Activated naive CD8-positive, alpha-beta T cell treated with anti-CD3 and anti-CD28 coated beads for 36 hours (primary cell): ENCODE data around the gene VCAN. TPM values are rescaled to one million over a fixed set of nuclear protein-coding genes. Genes with fewer than 3 reads are reported as not detected.

Source experiments
- DNase-seq: peaks from one replicate; pipeline ENCODE4 v3.0.0; 2021
- H3K27ac Mint-ChIP-seq: one replicate; pipeline ENCODE4 v1.8.0; 2022; ENCODE audit warnings: mild to moderate bottlenecking, moderate library complexity, mixed read lengths
- H3K27me3 Mint-ChIP-seq: one replicate; pipeline ENCODE4 v1.8.0; 2022; ENCODE audit warnings: mild to moderate bottlenecking, mixed read lengths
- H3K36me3 Mint-ChIP-seq: one replicate; pipeline ENCODE4 v1.8.0; 2021; ENCODE audit warnings: mild to moderate bottlenecking, mixed read lengths
- H3K4me1 Mint-ChIP-seq: one replicate; pipeline ENCODE4 v1.8.0; 2021; ENCODE audit warnings: mixed read lengths
- H3K4me3 Mint-ChIP-seq: one replicate; pipeline ENCODE4 v1.8.0; 2022; ENCODE audit warnings: mild to moderate bottlenecking, moderate library complexity, mixed read lengths
- H3K9me3 Mint-ChIP-seq: one replicate; pipeline ENCODE4 v1.8.0; 2022; ENCODE audit warnings: mixed read lengths
- total RNA-seq, 2 experiments: library from RNA; stranded (reverse); gene quantifications; one replicate each; pipeline ENCODE4 v1.2.3, GENCODE V29; 2021

VCAN gene
- total RNA-seq, 2 experiments from 2014 or later, result not detected

GRCh38 chr5:83507431-83507830 is 35.9 kb downstream of the VCAN start:
- Mint-ChIP-seq H3K27me3 (peaks cover 16% of the 10 kb centered on the region), H3K4me3 (no peak overlapping the region), H3K27ac (no peak overlapping the region), H3K4me1 (peaks cover 5% of the 10 kb centered on the region), H3K9me3 (peaks cover 6% of the 10 kb centered on the region), H3K36me3 (no peaks in the 10 kb centered on the region)
- DNase-seq, result no peak

- no peak for DNase-seq
- peaks cover 6% of the 10 kb centered on the region for H3K9me3 Mint-ChIP-seq
- H3K27ac Mint-ChIP-seq, result no peak overlapping the region
- peaks cover 5% of the 10 kb centered on the region for H3K4me1 Mint-ChIP-seq
- no peak overlapping the region for H3K4me3 Mint-ChIP-seq
- H3K36me3 Mint-ChIP-seq, result no peaks in the 10 kb centered on the region
- H3K27me3 Mint-ChIP-seq, result peaks cover 10% of the 10 kb centered on the region
These were observed 38.0 kb downstream of the VCAN start for GRCh38 chr5:83509540-83509939.

DNA sequence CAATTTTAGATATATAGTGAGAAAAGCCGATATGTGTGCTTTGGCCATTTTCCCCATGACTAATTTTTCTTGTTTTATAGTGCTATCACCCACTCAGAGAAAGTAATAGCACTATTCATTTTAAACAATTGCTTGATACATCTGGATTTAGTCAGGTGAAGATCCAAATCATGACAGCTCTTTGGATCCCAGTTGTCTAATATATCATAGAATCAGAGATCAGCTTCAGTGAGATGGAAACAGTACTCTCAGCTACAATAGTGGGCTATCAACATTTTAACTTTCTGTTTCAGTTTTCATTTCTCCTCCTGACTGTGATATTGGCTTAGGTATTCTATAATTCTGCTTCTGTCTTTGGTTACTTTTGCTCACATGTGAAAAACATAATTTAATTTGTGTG is 38.7 kb downstream of the VCAN start:
- Mint-ChIP-seq H3K36me3 (no peaks in the 10 kb centered on the region), H3K27ac (no peak overlapping the region), H3K4me3 (no peak overlapping the region), H3K27me3 (peaks cover 4% of the 10 kb centered on the region), H3K4me1 (peaks cover 5% of the 10 kb centered on the region), H3K9me3 (peaks cover 6% of the 10 kb centered on the region)
- DNase-seq, result no peak

DNA sequence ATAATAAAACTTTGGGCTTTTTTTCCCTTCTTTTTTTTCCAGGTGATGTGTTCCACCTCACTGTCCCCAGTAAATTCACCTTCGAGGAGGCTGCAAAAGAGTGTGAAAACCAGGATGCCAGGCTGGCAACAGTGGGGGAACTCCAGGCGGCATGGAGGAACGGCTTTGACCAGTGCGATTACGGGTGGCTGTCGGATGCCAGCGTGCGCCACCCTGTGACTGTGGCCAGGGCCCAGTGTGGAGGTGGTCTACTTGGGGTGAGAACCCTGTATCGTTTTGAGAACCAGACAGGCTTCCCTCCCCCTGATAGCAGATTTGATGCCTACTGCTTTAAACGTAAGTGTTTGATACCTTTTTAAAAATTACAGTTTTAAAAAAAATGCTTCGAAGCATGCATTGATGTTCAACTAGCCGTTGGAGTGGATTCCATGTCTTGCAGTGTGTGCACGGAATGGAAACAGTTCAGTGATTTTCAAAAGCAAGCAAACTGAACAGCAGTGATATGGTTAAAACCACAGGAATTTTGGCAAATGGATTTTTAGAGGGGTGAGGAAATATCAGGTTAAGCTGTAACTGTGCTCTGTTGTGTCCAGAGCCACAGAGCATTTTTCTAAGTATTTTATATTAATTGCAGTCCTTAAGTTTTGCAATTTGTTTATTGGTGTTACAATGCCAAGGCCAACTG is 40.7 kb downstream of the VCAN start:
- H3K4me3 Mint-ChIP-seq, result no peak overlapping the region
- H3K9me3 Mint-ChIP-seq, result no peaks in the 10 kb centered on the region
- no peaks in the 10 kb centered on the region for H3K27me3 Mint-ChIP-seq
- no peak overlapping the region for H3K27ac Mint-ChIP-seq
- DNase-seq, result no peak
- no peaks in the 10 kb centered on the region for H3K36me3 Mint-ChIP-seq
- peaks cover 5% of the 10 kb centered on the region for H3K4me1 Mint-ChIP-seq

- DNase-seq, result no peak
- H3K27ac Mint-ChIP-seq, result no peak overlapping the region
- no peaks in the 10 kb centered on the region for H3K27me3 Mint-ChIP-seq
- H3K4me1 Mint-ChIP-seq, result peaks cover 5% of the 10 kb centered on the region
- no peaks in the 10 kb centered on the region for H3K36me3 Mint-ChIP-seq
- H3K9me3 Mint-ChIP-seq, result no peaks in the 10 kb centered on the region
- H3K4me3 Mint-ChIP-seq, result no peak overlapping the region
These were observed 41.5 kb downstream of the VCAN start for GRCh38 chr5:83513081-83513480.

DNA sequence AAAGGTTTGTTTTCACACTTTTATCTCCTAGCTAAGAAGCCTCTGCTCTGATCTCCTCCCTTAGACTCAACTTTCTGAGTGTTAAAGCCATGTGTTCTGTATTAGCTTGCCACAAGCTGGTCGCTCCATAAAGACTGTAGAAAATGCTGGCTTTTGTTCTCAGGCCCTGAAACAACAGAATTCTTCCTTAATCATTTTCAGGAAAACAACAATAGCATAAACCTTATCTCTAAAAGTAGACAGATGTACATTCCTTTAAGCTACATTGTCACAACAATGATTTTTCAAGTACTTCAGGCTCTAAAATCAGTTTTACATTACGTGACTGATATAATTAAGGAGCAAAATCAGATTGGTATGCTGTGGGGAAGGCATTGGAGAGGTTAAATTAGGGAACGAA is 41.9 kb downstream of the VCAN start:
- Mint-ChIP-seq H3K4me3 (no peak overlapping the region), H3K36me3 (no peaks in the 10 kb centered on the region), H3K9me3 (no peaks in the 10 kb centered on the region), H3K4me1 (peaks cover 5% of the 10 kb centered on the region), H3K27ac (no peak overlapping the region), H3K27me3 (no peaks in the 10 kb centered on the region)
- no peak for DNase-seq

GRCh38 chr5:83516377-83516776 is 44.8 kb downstream of the VCAN start:
- DNase-seq, result no peak
- Mint-ChIP-seq H3K36me3 (no peaks in the 10 kb centered on the region), H3K27me3 (no peaks in the 10 kb centered on the region)

GRCh38 chr5:83517072-83517687 is 45.6 kb downstream of the VCAN start:
- Mint-ChIP-seq H3K4me3 (no peak overlapping the region), H3K27me3 (no peaks in the 10 kb centered on the region), H3K9me3 (no peaks in the 10 kb centered on the region), H3K36me3 (no peaks in the 10 kb centered on the region), H3K27ac (no peak overlapping the region), H3K4me1 (no peaks in the 10 kb centered on the region)
- DNase-seq, result no peak

More at GRCh38 chr5:83516377-83516776, 44.8 kb downstream of the VCAN start:
- Mint-ChIP-seq H3K4me1 (no peaks in the 10 kb centered on the region), H3K27ac (no peak overlapping the region), H3K4me3 (no peak overlapping the region), H3K9me3 (no peaks in the 10 kb centered on the region)

DNA sequence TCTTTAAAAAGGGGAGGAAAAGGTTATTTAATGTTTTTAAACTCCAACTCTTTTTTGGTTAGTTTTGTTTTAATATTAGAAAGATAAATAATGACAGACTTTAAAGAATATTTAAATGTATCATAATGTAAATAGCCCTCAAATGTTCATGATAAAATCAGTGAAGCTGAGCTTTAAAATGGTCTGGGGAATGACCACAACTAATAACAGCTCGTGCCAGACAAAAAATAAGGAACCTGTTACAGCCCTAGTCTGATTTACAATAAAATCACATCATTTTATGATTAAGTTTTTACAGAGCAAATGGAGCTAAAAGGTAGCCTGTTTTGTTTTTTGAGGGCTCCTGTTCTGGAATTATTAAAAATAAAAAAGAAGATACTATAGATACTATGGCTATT is 46.1 kb downstream of the VCAN start:
- no peak overlapping the region for H3K4me3 Mint-ChIP-seq
- H3K36me3 Mint-ChIP-seq, result no peaks in the 10 kb centered on the region
- no peak overlapping the region for H3K27ac Mint-ChIP-seq
- H3K9me3 Mint-ChIP-seq, result no peaks in the 10 kb centered on the region
- DNase-seq, result no peak
- no peaks in the 10 kb centered on the region for H3K4me1 Mint-ChIP-seq
- no peaks in the 10 kb centered on the region for H3K27me3 Mint-ChIP-seq

GRCh38 chr5:83518319-83519061 is 46.9 kb downstream of the VCAN start:
- H3K27me3 Mint-ChIP-seq, result no peaks in the 10 kb centered on the region
- no peak overlapping the region for H3K27ac Mint-ChIP-seq
- no peaks in the 10 kb centered on the region for H3K36me3 Mint-ChIP-seq
- H3K4me3 Mint-ChIP-seq, result no peak overlapping the region
- H3K9me3 Mint-ChIP-seq, result no peaks in the 10 kb centered on the region
- DNase-seq, result no peak
- H3K4me1 Mint-ChIP-seq, result no peaks in the 10 kb centered on the region

- Mint-ChIP-seq H3K4me1 (no peaks in the 10 kb centered on the region), H3K4me3 (no peak overlapping the region), H3K27me3 (peaks cover 6% of the 10 kb centered on the region), H3K9me3 (no peaks in the 10 kb centered on the region), H3K36me3 (no peaks in the 10 kb centered on the region), H3K27ac (no peak overlapping the region)
- no peak for DNase-seq
These were observed 50.9 kb downstream of the VCAN start for GRCh38 chr5:83522446-83522845.

DNA sequence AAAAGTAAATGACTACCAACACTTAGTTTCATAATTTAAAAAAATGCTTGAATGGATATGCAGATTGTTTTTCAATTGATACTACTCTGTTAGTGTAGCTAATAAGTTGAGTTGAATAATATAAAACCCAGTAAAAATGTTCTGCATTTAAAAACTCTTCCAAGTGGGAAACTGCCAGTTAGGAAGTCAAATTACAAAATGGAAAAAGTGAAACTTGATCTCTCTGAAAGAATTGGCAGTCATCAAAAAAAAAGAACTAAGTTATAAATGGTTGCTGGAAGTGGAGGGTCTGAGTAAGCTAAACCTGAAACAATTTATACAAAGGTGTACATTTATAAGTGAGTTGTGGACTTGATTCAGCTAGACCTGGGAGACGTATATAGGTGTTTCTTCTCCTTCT is 52.4 kb downstream of the VCAN start:
- Mint-ChIP-seq H3K4me1 (no peaks in the 10 kb centered on the region), H3K27me3 (peaks cover 6% of the 10 kb centered on the region), H3K36me3 (no peaks in the 10 kb centered on the region), H3K4me3 (no peak overlapping the region), H3K9me3 (no peaks in the 10 kb centered on the region), H3K27ac (no peak overlapping the region)
- DNase-seq, result no peak

GRCh38 chr5:83524345-83524744 is 52.8 kb downstream of the VCAN start:
- no peak for DNase-seq
- Mint-ChIP-seq H3K36me3 (no peaks in the 10 kb centered on the region), H3K27ac (no peak overlapping the region), H3K4me3 (no peak overlapping the region), H3K9me3 (no peaks in the 10 kb centered on the region), H3K4me1 (no peaks in the 10 kb centered on the region), H3K27me3 (peaks cover 6% of the 10 kb centered on the region)

DNA sequence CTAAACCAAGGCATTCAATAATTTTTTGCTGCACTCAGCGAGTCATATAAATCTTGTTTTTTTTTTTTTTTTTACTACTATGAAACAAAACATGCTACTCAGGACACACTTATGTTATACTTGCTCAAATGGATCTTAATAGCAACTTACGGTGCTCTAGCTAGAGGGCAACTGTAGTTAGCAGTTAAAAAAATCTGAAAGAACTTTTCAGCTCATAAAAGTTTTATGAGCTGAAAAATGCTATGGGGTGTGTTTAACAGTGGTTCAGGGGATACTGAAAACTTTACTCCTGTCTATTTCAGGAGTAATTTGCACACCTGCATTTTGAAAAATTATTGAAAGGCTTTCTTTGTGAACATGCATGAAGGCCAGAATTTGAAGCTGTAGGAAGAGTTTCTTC is 53.4 kb downstream of the VCAN start:
- no peak for DNase-seq
- Mint-ChIP-seq H3K4me1 (no peaks in the 10 kb centered on the region), H3K9me3 (no peaks in the 10 kb centered on the region), H3K36me3 (no peaks in the 10 kb centered on the region), H3K27me3 (peaks cover 6% of the 10 kb centered on the region), H3K27ac (no peak overlapping the region), H3K4me3 (no peak overlapping the region)

DNA sequence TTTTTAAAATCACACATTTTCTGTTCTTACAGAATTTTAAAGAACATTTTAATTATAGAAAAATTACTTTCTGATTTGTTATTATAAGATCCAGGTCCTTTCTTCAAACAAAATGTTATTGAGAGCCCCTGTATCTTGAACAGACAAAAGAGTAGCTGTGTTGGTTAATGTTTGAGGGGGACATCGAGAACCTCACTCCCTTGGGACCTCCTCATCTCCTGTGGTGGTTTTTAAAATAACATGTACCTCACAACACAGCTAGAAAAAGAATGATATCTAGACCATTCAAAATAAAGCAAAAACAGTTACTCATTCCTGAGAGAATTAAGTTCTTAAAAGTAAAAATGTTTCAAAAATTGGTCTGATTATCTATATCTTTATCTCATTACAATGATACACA is 54.7 kb downstream of the VCAN start:
- no peak overlapping the region for H3K27ac Mint-ChIP-seq
- no peaks in the 10 kb centered on the region for H3K36me3 Mint-ChIP-seq
- H3K9me3 Mint-ChIP-seq, result no peaks in the 10 kb centered on the region
- no peaks in the 10 kb centered on the region for H3K4me1 Mint-ChIP-seq
- DNase-seq, result no peak
- peaks cover 9% of the 10 kb centered on the region for H3K27me3 Mint-ChIP-seq
- H3K4me3 Mint-ChIP-seq, result no peak overlapping the region

GRCh38 chr5:83527221-83527620 is 55.7 kb downstream of the VCAN start:
- Mint-ChIP-seq H3K4me1 (no peaks in the 10 kb centered on the region), H3K36me3 (no peaks in the 10 kb centered on the region), H3K4me3 (no peak overlapping the region), H3K9me3 (no peaks in the 10 kb centered on the region), H3K27me3 (peaks cover 16% of the 10 kb centered on the region), H3K27ac (no peak overlapping the region)
- no peak for DNase-seq
